Activated CD8-positive, alpha-beta memory T cell treated with anti-CD3 and anti-CD28 coated beads, Interleukin-2, amount 50 U/mL, for 24 hours (primary cell): ENCODE data around the gene TRABD2B.

Source experiments
- DNase-seq: peaks from one replicate; pipeline ENCODE4 v3.0.0-alpha.2; 2020; ENCODE audit errors: extremely low read depth

TRABD2B gene

DNA sequence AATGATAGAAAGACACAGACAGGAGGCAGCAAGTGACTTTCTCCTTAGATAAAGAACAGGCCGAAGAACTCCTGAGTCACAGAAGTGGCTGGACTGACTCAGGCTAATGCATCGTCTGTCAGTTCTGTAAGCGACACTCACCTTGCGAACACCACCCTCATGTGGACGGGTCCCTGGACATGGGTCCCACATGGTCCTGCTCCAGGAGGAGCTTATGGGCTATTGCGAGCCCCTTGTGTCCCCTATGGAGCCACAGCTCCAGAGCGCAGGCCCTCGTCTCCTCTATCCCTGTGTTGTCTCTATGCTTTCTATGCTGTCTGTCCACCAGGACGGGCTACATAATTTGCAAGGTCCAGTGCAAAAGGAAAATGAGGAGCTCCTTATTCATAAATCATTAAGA, 85.8 kb downstream of the TRABD2B start:
- DNase-seq = no peak

DNA sequence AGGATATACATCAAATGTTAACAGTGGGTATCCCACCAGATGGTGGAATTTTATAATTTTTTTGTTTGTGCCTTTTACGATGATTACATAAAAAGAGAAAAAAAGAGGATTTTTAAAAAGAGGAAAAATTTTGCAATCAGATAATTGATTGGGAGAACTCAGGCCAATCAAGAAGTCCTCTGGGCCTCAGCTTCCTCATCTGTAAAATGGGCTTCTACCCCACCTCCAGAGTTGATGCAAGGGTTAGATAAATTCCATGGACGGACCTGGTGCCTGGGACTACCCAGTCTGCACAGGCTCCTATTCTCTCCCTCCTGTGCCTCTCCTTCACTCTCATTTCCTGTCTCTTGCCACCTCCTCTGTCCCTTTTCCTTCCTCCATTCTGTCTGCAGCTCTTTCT, 88.9 kb downstream of the TRABD2B start:
- no peak for DNase-seq

DNA sequence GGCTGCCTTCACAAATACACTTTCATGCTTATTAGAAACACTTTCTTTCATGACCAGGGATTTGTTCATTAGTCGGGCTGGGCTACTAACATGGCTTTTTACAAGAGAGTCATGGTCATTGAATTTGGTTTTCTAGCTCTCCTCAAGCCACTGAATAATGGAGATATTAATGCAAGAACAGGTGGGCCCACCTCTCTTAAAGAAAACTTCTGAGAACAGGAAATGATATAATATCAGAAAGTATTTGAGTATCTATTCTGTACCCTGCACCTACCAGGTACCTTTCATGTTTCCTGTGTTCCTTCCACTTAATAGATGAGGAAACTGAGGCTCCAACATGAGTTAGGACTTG, 90.0 kb downstream of the TRABD2B start:
- no peak for DNase-seq

DNA sequence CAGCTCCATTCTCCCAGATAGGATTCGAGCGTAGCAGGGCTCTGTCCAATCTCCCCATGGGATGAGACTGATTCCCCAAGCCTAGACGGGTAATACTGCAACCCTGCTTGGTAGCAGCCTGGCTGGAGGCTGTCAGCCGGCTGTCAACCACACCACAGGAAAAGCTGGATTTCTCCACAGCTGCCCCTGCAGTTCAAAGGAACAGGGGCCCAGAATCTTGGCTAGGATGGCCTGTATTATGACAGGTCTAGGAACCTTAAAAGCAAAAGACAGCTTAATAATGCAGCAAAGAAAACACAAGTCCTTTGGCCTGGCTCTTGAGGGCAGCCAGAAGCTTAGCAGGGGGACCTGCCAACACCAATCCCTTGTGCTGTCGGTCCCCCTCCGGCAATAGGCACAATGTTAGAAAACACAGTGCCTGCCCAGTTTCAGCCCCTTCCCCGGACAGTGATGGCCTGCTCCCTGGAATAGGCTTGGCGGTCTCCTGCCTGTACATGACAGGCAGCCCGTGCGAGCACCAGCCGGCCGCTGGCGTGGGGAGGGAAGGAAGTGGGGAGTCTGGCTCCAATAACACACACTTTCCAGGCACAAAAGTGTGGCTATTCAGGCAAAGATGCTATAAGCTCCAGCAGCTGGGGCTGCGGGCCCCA, 90.5 kb downstream of the TRABD2B start:
- DNase-seq = no peak

DNA sequence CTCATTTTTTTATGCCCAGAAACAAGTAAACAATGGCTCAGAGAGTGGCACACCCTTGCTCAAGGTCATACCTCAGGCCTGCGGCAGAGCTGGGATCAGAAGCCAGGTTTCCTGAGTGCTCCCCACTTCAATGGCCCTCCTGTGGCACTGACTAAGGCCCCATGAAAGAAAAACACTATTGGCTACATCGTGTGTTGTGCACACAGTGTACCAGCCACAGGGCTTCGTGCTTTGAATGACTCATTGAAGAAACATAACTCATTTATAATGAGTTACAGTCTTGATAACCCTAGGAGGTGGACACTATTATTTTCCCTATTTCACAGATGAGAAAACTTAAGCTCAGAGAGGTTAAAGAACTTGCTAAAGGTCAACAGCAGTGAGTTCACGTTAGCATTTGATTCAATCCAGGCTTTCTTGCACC, 91.2 kb downstream of the TRABD2B start:
- no peak for DNase-seq

DNA sequence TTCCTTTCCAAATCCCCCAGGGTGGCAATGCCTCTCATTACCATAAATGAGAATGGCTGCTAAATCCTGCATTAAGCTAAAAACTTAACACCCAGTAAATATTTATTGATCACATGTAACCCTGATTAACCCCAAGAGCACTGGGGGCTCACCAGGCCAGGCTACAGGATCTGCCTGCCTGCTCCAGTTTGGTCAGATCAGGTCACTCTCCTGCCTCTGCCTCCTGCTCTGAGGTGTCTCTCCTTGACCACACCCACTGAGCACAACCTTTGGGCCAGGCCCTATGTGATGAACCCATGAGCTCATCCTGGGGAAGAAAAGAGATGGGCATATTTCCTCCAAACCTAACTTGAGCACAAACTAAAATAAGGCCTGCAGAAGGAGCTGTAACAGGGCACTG, 93.5 kb downstream of the TRABD2B start:
- DNase-seq = no peak

DNA sequence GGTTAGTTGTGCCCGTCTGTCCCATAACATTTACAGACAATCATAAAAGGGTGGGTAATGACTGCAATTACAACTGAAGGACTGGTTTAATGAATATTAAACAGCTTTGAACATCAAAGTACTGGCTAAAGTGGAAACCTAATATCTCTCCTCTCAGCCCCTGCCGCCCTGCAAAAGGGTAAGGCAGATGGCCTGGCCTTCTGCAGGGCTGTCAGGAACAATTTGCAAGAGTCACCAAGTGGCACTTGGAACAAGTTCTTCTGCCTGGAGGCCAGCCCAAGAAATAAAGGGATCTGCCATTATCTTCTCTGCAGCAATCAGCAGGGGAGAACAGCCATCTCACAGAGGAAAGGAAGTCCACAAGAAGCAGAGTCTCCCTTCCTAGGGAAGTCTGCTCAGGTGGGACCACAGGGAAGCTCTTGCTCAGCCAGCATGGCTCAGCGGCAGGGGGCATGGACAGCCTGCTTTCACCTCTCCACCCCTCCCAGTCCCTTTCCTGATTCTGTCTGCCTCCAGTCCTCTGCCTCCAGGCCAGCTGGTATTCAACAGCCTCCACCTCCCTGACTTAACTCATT, 96.1 kb downstream of the TRABD2B start:
- DNase-seq = no peak

DNA sequence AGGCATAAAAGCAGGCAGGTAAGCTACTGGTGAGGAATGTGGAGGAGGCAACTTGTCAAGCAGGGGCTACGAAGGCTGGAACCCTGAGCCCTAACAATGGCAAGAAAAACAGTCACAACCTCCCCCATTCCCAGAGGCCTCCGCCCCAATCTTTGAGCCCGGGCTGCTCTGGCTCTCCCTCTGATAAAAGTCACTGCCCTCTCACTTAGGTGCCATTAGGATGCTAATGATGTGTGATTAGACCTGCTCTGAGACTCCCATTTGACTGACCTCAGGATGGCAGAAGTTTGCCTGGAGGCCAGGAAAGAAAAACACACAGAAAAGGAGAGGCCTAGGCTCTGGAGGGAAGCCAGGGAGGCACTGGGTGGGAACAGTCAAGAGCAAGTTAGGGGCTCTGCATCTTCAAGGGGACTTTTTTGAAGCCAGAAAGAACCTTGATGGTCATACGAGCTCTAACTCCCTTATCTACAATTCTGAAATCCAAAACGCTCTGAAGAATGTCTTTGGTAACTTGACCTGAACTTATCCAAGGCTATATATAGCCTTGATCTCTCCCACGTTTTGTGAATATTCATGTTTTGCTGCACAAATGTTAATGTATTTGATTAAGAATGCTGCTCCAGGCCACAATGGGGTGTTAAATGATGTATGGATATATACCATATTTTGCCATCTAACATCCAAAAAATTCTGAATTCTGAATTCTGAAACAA, 98.9 kb downstream of the TRABD2B start:
- no peak for DNase-seq

DNA sequence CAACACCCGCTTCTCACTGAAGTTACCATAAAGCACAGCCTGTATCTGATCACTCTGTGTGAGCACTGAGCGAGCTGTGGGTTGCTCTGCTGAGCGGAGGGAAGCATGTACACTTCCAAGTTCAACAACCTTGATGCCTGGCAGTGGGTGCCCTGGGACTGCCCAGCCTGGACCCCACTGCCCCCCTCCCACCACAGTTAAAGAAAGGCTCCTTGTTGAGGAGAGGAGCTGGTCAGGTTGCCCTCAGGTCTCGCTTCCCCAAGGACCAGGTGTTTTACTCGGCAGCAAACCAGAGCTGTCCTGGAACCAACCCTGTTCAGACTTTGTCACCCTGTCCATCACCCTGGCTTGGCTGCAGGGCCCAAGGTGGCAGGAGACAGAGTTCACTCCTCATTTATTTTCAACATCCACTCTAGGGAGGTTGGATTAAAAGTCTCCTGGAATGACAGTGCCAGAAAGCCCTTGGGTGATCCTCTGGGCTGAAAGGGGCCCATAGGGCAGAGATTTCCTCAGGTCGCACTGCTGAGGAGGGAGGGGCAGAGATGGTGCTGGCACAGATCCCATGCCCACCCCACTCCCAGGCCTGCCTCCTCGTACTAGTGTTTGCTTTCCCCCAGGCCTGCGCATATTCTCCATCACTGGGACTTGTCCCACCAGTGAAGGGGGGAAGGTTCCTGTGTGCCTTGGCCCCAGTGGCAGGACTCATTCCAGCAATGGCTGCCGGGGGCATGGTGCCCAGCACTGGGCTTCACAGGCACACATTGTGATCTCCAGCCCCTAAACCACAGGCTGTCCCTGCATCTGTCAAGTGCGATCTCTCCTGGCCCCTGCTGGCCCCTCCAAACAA, 101.7 kb downstream of the TRABD2B start:
- no peak for DNase-seq

DNA sequence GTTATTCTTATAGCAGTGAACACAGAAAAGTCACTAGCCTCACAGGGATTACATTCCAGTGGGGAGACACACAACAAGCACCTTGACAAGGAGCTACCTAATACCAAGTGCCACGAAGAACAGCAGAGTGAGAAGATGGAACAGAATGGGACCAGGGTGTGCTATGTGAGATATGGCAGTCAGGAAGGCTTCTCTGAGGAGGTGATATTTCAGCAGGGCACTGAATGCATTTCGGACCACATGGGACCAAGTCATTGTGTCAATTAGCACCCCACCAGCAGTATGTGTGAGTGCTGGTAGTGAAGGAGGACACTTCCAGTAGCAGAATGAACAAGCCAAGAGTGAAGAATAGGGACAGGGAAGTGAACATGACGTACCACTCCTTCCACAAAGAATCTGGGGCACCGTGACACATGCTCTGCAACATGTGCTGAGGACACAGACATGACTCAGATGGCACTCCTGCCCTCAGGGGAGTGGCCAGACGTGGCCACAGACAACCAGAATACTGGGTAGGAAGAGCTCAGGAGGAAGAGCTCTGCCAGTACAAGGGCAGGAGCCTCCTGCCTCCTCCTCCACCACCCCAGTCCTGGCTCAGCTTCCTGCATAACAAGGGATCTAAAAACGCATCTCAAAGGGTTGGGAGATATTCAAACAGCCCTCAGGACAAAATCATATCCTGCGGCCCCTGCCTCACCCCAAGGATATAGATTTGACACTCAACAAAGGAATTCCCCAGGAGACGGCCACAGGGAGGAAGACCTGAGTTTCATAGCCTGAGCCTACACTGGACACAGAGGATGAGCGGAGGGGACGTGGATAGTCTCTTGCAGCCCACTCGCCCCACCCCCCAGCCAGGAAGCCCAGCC, 102.5 kb downstream of the TRABD2B start:
- no peak for DNase-seq

DNA sequence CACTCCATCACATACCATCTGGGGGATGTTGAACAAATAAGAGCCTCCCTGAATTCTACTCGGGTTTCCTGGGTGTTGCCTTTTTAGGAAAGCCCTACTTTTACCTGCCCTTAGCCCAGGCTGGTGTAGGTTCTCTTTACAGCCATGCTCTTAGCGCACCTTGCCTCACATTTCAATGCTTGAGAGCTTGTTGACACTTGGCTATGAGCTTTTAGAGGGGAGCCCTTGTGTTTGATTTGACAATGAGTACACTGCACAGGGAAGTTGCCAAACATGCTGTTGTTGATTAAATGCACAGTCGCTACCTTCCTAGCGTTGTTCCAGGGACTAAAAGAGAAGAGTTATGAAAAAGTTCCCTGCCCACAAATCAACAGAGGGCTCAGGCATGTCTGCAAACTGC, 103.8 kb downstream of the TRABD2B start:
- no peak for DNase-seq

DNA sequence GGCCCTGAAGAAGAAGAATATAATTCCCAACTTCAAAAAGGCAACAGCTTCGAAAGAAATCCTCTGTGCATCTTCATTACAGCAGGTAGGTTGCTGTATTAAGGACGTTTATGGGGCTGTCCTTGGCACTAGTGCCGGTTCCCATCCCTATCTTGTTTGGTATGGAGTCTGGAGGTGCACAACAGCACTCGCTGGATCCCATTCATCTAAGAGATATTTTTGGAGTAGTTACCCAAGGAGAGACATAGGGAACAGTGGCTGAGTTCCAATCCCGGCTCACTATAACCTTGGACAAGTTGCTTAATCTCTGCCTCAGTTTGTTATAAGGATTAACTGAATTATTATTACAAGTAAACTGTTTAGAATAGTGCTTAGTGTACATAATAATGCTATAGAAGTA, 106.4 kb downstream of the TRABD2B start:
- no peak for DNase-seq

DNA sequence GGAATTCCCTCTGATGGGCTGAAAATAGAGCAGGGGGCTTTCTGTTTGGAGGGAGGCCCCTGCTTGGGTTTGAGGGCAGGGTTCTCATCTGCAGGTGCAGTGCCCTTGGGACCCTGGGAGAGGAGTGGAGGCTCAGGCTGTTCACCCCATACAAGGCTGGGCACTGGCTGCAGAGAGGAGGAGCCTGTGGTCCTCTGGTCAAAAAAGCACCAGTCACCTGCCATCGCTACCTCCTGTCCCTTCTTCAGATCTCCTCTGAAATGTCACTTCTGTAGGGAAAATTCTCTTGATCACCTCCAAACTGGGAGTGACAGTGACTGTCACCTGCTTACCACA, 108.9 kb downstream of the TRABD2B start:
- no peak for DNase-seq

DNA sequence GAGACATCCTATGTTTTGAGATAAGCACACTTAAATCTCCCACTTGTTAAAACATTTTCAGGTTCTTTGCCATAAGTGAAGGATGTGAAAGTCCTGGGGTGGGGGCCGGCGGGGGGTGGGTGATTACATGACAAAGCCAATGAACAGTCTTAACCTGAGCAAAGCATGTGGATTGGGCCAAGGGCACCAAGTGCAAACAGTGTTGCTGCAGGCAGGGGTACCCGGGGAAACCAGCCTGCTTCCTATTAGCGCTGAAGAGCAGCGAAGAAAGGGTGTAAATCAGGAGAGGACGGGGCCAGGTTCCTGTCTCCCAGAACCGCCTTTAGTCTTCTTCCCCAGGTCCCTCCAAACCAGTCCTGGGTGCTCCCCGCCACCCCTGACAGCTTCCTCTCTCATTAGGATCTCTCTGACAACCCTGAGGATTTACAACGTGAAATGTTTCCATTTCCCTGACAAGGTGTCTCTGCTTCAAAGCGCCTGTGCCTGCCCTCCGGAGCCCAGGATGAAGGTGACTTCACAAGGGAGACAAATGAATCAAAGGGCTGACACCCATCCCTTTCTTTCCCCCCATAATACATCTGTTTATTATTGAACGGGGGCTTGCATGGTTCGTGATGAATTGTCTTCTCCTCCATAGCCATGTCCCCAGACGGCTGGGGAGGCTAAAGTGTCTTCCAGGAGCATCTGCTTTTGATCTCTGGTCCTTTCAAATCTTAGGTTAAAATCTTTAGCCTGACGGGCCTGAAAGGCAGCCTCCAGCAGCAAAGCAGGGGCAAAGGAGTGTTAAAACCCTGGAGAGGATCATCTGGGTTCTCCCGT, 109.5 kb downstream of the TRABD2B start:
- DNase-seq = no peak

DNA sequence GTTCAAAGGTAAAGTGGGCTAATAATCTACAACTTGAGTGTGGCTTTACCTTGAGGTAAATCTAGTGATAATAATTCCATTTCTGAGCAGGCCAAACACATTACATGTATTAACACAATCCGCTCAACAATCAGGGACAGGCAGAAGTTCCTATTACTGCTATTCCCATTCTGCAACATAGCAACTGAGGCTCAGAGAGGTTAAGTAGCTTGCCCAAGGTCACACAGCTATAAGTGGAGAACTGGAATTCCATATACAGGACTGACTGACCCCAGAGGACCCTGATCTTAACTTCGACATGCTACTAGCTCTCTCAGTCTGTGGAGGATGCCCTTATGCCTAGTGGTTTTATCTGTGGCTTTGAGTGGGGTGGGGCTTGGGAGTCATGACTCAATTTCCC, 110.1 kb downstream of the TRABD2B start:
- no peak for DNase-seq

DNA sequence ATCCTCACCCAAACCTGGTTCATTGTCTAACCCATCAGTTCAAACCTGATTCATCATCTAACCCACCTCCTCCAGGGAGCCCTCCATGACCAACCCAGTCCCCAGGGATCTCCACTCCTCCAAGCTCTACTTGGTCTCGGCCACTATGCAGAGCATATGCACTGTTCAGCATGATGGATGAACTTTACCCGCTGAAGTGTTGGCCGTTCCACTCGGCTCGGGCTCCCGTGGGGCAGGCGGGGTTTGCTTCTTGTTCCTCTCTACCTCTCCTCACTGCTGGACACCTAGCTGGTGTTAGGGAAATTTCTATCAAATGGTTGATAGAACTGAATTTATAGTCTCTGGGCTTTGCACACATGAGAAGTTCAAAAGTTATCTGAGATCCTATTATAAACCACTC, 111.0 kb downstream of the TRABD2B start:
- no peak for DNase-seq

DNA sequence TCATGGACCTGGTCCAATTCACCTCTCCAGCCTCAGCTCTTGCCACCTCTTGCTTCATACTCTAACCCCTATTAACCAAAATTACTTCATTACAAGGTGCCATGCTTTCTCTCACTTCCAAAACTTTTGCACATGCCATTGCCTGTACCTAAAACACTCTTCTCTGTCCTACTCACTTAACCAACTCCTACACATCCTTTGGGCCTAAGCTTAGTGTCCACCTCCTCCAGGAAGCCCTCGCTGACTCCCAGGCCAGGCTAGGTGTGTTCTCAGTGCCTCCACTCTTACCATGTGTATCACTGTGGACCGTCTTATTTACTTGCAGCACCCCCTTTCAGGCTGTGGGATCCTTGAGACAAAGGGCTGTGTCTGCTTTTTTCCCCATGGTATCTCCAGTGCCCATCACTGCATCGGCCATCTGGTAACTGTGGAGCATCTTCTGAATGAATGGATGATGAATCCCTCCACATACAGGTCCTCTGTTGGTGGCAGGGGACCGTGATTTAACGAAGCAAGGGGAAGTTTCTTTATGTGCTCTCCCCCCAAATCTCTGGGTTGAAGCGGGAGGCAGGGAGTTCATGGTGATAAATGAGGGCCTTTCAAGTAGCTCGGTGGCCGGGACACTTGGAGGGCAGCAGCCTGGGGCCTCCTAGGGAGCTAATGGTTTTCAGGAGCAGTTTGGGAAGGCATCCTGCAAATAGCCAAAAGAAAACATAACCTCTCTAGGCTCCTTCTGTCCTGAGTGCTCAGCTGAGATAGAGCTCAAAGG, 111.9 kb downstream of the TRABD2B start:
- DNase-seq = no peak

DNA sequence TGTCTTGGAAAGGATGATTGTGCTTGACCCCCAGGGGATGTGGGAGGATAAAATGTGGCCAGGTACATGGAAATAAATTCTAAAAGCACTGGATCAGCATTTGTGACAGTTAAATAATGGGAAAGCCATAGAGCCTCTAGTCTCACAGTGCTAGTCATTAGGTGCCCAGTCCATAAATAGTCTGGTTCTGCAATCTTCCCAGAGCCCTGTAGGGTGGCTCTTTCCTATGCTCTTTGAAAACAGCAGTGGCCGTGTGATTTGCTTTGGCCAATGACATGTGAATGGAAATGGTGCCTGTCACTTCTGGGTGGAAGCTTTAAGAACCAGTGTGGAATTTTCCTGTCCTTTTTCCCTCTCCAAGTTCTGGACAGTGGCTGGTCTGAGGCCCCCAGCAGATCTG, 113.2 kb downstream of the TRABD2B start:
- DNase-seq = no peak

DNA sequence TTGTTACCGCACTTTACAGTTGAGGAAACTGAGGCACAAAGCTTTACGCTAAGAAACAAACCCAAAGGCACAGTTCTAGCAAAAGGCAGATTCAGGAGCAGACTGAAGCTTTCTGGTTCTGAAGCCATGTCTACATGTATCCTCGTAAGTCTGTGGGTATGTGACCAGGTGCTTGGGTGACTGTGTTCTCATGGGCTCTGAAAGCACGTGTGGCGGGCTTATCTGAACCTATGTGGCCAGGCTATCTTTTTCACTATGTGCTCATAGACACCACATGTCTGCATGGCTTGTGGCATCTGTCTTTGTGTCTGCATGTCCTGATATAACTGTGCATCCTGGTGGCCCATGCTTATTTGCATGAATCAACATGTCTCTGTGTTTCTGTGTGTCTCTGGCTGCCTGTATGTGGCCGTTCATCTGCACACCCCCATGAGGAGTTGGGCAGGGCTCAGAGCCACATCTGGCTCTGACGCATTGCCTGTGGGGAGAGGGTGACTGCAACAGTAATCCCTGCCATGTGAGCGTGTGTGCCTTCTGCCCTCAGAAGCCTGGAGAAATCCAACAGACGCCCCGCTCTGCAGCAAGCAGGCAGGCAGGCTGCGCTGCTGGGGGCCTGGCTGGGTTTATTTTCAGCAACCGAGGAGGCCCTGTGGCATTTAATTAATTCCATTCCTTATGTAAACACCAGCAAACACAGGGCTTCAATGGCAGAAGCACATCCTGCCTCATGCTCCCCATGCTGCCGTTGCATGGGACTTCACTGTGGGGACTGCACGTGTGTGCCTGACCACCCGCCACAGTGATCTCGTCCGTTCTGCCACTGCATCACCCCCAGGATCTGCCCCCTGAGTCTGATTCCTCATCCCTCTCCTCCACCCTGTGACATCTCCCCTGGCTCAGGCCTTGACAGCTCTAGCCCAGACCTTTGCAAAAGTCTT, 115.4 kb downstream of the TRABD2B start:
- DNase-seq = no peak
